ENCODE data around the gene RDH8.

Gene RDH8

DNA sequence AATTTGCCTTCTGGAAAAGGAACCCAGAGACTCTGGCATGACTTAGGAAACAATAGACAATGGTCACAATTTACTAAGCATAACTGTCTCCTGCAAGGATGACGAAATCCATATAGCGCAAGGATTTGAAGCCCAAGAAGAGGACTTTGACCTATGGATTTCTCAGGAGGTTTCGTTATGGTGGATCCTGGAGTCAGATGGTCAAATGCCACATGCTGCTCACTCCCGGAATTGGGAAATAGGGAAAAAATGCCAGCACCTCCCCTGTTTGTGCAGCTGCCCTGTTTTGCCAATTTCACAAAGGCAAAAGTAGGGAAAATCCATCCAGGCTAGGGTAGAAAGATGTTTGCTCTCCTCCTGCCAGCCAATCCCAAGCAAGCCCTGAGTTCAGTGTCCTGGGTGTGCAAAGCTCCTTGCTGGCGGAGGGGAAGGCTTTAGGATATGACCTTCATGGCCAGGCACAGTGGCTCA is 23.4 kb downstream of the RDH8 start:
- no peak for DNase-seq (ENCODE audit: low read depth in 4 of 4, low spot score in 1 of 4)

DNA sequence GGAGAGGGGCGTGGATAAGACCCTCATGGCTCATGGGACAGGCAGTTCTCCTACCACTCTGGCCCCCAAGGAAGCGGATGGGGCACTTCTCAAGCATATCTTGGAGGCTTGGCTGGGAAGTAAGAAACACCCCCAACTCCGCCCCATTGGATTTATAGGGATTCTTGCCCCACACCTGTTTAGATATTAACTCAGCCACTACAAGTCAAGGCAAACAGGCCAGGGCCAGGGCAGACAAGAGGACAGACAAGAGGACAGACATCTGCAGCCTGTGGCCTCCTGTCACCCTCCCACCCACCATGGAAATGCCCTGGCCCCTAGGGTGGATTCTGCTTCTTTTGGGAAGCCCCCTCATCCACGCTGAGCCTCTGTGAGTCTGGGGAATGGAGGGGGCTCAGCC is 24.1 kb downstream of the RDH8 start:
- DNase-seq (ENCODE audit: low read depth in 4 of 4, low spot score in 1 of 4), result no peak

DNA sequence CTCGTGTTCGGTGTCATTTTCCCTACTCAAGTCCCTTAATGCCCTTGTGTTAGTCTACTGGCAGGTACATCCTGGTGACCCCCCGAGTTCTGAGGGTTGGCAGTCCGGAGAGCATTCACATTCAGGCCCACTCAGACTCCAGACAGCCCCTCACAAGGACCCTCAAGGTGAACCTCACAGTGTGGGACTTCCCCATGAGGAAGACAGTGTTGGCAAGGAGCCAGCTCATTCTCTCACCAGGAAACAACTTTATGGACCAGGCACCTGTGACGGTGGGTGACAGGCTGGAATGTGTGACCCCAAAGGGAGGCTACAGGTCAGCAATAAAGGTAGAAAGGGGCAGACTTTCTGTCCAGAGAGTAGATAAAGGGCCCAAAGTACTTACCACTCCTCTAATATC is 24.5 kb downstream of the RDH8 start:
- DNase-seq (ENCODE audit: low read depth in 4 of 4, low spot score in 1 of 4), result no peak

DNA sequence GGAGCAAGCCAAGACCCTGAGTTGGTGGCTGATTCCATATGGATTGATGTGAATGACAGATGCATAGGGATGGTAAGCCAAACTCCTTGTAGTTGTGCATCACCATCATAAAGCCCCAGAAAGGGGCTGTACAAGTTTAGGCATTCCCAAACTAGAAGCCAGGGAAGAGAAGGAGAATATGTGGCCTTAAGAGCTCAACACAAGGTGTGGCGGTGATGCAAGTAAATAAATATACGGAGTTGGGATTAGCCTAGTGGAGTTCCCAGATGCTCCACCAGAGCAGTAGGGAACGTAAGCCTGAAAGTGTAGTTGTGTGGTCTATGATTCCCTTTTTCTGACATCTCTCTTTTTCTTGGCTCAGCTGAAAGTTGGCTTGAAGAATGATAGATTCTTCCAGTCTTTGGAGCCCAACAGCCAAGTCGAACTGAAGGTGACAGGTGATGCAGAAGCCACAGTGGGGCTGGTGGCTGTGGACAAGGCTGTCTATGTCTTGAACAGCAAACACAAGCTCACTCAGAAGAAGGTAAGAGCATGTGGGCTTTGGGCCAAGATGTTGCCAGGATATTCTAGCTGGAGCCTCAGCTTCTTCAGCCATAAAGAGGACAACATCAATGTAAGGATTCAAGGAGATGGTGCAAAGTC is 30.1 kb downstream of the RDH8 start:
- DNase-seq (ENCODE audit: low read depth in 4 of 4, low spot score in 1 of 4), result no peak

DNA sequence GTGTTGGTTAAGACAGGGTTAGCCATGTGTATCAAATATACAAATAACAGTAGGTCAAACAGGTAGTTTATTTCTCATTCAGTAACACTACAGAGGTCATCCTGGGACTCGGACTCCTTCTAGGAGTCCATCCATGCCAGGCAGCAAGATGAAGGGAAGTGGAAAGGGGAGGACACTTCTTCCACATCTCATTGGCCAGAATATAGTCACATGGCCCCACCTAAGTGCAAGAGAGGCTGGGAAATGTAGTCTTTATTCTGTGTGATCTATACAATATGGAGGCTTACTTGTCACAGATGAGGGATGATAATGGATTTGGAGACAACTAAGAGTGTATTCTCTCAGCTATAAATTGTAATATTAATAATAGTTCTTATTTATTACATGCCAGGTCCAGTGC is 31.1 kb downstream of the RDH8 start:
- no peak for DNase-seq (ENCODE audit: low read depth in 4 of 4, low spot score in 1 of 4)

DNA sequence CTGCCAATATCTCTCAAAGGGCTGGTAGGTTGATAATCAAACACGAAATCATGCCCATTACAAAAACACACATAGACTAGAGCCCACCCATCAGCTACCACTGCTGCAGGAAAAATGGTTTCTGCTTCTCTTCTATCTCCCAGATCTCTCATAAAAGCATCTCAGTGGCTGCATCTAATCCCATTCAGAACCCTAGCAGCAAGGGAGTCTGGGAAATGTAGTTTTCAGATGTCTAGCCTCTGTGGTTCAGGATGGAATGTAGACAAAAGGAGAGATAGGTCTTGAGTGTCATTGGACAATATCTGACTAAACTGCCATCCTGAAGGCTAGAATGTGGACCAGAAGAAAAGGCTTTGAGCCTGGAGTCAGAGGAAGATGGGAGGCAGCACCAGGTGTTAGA is 32.1 kb downstream of the RDH8 start:
- DNase-seq (ENCODE audit: low read depth in 4 of 4, low spot score in 1 of 4), result no peak

DNA sequence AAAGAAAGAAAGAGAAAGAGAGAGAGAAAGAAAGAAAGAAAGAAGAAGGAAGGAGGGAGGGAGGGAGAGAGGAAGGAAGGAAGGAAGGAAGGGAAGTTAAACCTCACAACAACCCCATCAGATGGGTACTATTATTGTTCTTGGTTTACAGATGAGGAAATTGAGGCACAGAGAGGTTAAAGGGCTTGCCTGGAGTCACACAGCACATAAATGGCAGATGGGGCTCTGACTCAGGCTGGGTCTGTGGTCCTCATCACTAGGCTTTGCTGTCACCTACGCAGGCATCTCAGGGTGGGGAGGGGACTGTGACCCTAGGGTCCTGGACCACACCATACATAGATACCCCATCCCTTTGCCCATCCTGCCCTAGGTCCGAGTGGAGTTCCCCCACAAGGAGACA is 36.3 kb downstream of the RDH8 start:
- DNase-seq (ENCODE audit: low read depth in 4 of 4, low spot score in 1 of 4), result no peak

DNA sequence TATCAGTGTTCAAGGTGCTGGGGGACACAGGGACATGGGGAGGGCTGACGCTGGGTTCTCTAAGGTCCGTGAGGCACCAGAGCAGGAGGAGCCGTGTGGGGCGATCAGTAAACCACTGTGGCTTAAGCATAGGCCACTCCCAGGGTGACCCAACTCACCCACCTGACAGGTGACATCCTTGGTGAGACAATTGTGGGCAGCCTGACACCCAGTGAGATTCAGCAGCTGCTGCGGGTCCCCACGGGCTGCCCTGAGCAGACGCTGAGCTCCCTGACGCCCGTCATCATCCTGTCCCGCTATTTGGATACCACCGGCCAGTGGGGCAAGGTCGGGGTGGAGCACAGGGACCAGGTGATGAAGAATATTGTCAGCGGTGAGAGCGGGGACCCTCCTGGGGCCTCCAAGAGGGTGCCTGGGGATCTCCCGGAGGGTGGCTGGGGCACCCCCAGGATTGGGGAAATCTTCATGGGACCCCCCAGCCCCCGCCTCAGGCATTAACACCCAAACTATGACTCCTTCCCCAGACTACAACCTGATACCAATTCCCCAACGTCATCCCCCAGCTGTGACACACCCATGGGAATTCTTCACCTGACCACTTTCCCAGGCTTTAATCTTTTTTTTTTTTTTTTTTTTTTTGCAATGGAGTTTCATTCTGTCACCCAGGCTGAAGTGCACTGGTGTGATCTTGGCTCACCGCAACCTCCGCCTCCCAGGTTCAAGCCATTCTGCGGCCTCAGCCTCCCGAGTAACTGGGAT is 39.5 kb downstream of the RDH8 start:
- DNase-seq (ENCODE audit: low read depth in 4 of 4, low spot score in 1 of 4), result no peak

DNA sequence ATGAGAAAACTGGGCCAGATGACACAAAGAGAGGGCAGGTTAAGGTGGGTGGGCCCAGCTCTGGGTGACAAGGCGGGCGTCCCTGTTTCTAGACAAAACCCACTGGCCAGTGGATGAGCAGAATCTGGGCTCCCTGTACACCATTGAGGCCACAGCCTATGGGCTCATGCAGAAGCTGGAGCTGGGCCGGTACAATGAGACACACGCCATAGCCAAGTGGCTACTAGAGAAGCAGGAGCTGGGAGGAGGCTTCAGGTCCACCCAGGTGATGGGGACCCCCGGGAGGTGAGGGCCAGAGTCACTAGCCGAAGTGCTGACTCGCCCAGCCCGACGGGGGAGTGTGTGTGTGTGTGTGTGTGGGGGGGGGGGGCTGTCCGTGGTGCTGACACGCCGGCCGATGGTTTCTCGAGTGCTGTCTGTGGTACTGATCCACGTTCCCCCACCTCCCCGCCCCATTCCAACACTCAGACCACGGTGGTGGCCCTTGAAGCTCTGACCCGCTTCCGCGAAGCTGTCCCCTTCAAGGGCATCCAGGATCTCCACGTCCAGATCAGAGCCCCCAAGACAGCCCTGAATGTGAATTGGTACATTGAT is 48.5 kb downstream of the RDH8 start:
- no peak for DNase-seq (ENCODE audit: low read depth in 4 of 4, low spot score in 1 of 4)

DNA sequence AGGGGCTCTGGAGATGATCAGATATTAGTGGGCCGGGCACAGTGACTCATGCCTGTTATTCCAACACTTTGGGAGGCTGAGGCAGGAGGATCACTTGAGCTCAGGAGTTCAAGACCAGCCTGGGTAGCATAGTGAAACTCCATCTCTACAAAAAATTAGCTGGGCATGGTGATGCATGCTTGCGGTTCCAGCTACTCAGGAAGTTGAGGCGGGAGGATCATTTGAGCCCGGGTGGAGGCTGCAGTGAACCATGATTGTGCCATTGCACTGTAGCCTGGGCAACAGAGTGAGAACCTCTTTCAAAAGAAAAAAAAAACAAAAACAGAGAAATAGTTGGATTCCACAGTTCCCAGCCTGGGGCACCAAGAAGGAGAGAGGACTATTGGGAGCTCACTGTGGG is 54.9 kb downstream of the RDH8 start:
- DNase-seq (ENCODE audit: low read depth in 4 of 4, low spot score in 1 of 4), result no peak

DNA sequence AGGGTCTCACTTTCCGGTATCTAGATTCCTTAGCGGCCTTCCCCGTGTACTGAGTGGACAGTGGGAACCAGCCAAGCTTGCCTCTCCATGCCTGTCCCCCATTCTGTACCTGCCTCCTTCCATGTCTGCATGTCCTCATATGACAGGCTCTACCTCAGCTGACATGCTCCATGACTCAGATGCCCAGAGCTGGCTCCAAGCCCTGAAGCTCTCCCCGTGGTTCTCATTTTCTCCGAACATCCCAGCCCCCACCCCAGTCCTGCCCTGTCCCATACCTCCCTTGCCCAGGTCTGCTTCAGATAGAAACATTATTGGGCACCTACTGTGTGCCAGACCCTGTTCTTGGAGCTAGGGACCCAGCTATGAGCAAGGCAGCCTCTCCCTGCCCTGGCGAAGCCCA is 55.8 kb downstream of the RDH8 start:
- no peak for DNase-seq (ENCODE audit: low read depth in 4 of 4, low spot score in 1 of 4)

DNA sequence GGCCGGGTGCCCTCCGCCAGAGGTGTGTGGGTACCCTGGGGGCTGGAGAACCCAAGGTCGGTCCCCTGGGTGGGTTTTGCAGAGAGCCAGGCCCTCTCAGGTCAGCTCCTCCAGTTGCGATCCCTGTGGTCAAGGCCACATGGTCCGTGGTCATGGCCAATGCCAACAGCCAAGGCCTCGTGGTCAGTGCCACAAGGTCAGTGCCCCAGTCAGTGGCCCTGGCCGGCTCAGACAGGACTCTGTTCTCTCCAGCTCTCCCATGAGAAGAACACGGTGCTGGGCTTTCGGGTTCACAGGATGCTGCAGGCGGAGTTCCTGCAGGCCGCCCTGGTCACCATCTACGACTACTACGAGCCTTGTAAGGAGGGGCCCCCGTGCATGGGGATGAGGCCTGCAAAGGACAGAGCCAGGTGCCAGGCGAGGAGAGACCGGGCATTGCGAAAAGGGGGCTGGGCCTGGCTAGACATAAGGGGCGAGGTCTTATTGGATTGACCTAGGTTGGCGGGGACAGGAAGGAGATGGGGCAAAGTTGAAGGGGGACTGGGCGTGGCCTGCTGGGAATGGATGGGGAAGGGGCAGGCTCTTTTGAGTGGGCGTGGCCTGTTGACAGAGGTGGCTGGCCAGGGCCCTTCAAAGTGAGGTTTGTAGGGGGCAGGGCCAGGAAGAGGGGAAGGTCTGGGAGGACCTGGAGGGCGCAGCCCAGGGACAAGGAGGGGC is 57.6 kb downstream of the RDH8 start:
- no peak for DNase-seq (ENCODE audit: low read depth in 4 of 4, low spot score in 1 of 4)

Data from stimulated activated CD4-positive, alpha-beta T cell treated with anti-CD3 and anti-CD28 coated beads, Interleukin-1b, Interleukin-23, amount 100 ng/mL, for 24 hours (primary cell).